ENCODE data around the gene ZNF32. TPM values are rescaled to one million over a fixed set of nuclear protein-coding genes. Genes with fewer than 3 reads are reported as not detected.

Gene ZNF32
- total RNA-seq, 1 donor from 2014 or later, result 59.9 TPM

- FAIRE-seq, result no peak
- DNase-seq (ENCODE audit: low spot score in 2 of 2), result no peak
Measured at GRCh38 chr10:43681220-43681619, 32.5 kb upstream of the ZNF32 start.

GRCh38 chr10:43680035-43680434 lies 31.4 kb upstream of the ZNF32 start:
- DNase-seq (ENCODE audit: low spot score in 2 of 2), result no peak
- FAIRE-seq, result no peak

- no peak for DNase-seq (ENCODE audit: low spot score in 2 of 2)
Measured at GRCh38 chr10:43679509-43679908, 30.8 kb upstream of the ZNF32 start.

DNA sequence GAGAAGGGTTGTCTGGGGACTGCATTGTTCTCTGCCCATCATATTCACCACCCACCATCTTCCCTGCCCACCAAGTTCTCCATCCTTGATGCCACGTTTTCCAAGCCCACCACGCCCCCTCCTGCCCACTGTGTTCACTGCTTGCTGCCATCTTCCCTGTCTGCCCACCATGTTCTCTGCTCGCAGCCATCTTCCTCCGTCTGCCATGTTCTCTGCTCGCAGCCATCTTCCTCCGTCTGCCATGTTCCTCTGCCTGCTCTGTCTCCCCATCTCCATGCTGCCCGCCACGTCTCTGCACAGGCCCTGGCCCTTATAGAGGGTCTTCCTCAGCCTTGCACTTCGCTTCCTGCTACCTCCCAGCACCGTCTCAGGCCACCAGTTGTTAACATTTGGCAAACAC lies 30.0 kb upstream of the ZNF32 start:
- FAIRE-seq (no peak), DNase-seq (ENCODE audit: low spot score in 2 of 2) (no peak)

More at GRCh38 chr10:43679509-43679908, 30.8 kb upstream of the ZNF32 start:
- FAIRE-seq, result no peak

- no peak for FAIRE-seq
- no peak for DNase-seq (ENCODE audit: low spot score in 2 of 2)
Measured at GRCh38 chr10:43676901-43677300, 28.2 kb upstream of the ZNF32 start.

GRCh38 chr10:43676331-43676730 lies 27.6 kb upstream of the ZNF32 start:
- no peak for DNase-seq (ENCODE audit: low spot score in 2 of 2)
- no peak for FAIRE-seq

GRCh38 chr10:43674553-43675210 lies 26.0 kb upstream of the ZNF32 start:
- DNase-seq (ENCODE audit: low spot score in 2 of 2) (no peak), FAIRE-seq (no peak)

GRCh38 chr10:43673471-43673870 lies 24.8 kb upstream of the ZNF32 start:
- DNase-seq (ENCODE audit: low spot score in 2 of 2), result no peak
- FAIRE-seq, result no peak

GRCh38 chr10:43671659-43672531 lies 23.2 kb upstream of the ZNF32 start:
- DNase-seq (ENCODE audit: low spot score in 2 of 2), result peak; percentile 72 to 75
- no peak for FAIRE-seq

DNA sequence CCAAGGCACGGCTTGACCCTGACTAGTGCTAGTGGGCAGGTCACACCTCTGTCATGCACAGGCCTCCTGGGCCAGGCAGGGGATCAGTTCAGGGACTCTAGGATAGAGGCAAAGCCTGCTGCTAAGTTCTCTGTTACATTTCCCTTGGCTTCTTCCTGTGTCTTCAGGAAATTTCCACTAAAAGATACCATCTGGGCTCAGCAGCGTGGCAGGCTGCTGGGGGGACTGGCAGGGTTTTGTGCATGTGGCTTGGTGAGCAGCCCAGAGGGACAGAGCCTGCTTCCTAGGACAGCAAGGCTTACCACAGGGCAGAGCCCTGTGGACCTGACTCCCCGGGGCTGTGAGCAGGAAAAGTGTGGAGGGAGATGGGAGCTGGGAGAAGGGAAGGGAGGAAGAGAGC lies 20.7 kb upstream of the ZNF32 start:
- DNase-seq (ENCODE audit: low spot score in 2 of 2), result no peak
- FAIRE-seq, result no peak

- no peak for DNase-seq (ENCODE audit: low spot score in 2 of 2)
- FAIRE-seq, result no peak
Measured at GRCh38 chr10:43667761-43668386, 19.2 kb upstream of the ZNF32 start.

GRCh38 chr10:43667317-43667731 lies 18.6 kb upstream of the ZNF32 start:
- FAIRE-seq (no peak), DNase-seq (ENCODE audit: low spot score in 2 of 2) (peak in 1 of 2 donors; percentile 59)

- no peak for DNase-seq (ENCODE audit: low spot score in 2 of 2)
- no peak for FAIRE-seq
Measured at GRCh38 chr10:43666552-43666951, 17.9 kb upstream of the ZNF32 start.

DNA sequence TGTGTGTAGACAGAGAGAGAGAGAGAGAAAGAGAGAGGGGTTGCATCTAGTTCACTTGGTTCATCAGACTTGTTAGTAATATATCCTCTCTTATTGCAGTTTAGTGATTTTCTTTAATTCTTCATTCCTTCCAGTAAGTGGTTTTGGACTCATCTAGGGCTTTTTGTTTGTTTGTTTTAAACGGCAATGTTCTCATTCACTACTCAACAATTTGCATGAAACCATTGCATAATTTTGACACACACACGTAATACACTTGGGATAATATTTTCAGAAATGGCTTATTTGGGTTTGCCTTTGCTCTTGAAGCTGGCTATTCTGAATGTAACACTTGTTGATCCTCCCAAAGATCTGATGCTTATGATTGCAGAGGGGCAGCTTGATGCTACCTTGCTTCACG lies 16.4 kb upstream of the ZNF32 start:
- no peak for FAIRE-seq
- no peak for DNase-seq (ENCODE audit: low spot score in 2 of 2)

GRCh38 chr10:43658227-43658626 lies 9.5 kb upstream of the ZNF32 start:
- DNase-seq (ENCODE audit: low spot score in 2 of 2) (no peak), FAIRE-seq (no peak)

DNA sequence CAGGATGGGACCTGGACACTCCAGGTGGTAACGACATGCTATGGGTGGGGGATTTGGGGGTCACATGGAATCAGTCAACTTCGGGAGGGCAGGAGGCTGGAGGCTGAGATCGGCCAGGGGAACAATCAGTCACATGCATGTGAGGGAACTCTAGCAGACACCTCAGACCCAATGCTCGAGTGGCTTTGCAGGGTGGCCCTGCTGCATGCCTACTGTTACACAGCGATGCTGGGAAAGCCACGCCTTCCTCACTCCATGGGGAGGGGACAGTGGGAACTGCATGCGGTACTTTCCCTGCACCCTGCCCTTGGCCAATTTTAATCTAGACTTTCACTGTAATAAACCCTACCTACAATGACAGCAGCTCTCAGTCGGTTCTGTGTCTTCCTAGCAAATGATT lies 6.6 kb upstream of the ZNF32 start:
- FAIRE-seq, result no peak
- DNase-seq (ENCODE audit: low spot score in 2 of 2), result no peak

DNA sequence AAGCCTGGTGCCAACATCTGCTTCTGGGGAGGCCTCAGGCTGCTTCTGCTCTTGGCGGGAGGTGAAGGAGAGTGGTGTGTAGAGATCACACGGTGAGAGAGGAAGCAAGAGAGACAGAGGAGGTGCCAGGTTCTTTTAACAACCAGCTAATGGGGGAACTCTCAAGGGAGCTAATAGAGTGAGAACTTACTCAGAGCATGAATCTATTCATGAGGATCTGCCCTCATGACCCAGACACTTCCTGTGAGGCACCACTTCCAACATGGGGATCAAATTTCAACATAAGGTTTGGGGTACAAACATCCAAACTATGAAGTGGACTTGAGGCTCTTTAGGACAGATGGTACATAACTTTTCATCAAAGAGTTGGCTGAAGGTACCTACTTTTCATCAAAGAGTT lies 5.1 kb upstream of the ZNF32 start:
- no peak for FAIRE-seq
- no peak for DNase-seq (ENCODE audit: low spot score in 2 of 2)

DNA sequence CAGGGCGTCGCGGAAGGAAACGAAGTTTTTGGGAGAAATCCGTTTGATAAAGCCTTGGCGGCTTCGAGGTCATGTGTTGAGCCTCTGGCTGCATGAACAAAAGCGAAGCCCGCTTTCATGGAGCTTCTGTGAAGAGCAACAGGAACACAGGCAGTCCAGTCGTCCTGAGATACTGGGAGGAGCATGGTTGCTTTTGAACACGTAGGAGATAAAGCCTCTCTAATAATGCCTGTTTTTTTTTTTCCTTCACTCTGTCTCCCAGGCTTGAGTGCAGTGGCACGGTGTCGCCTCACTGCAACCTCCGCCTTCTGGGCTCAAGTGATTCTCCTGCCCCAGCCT lies 473 bp upstream of the ZNF32 start:
- DNase-seq (ENCODE audit: low spot score in 2 of 2), result peak in 1 of 2 donors; percentile 38
- FAIRE-seq, result no peak

DNA sequence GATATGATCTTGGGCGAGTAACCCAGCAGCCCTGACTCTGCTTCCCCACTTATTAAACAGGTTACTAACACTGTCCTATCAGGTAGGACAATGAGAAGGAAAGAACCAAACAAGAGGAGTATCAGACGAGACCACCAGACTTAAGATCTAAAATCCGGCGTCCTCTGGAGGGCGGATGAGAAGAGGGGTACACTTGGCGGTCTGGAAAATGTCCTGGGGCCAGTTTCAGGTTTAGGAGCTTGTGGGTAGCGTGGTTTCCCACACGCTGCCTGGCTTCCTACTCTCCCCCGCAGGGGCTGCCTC lies 635 bp downstream of the ZNF32 start:
- no peak for DNase-seq (ENCODE audit: low spot score in 2 of 2)
- FAIRE-seq, result no peak

GRCh38 chr10:43647576-43647975 lies 1.1 kb downstream of the ZNF32 start:
- DNase-seq (ENCODE audit: low spot score in 2 of 2) (no peak), FAIRE-seq (no peak)

DNA sequence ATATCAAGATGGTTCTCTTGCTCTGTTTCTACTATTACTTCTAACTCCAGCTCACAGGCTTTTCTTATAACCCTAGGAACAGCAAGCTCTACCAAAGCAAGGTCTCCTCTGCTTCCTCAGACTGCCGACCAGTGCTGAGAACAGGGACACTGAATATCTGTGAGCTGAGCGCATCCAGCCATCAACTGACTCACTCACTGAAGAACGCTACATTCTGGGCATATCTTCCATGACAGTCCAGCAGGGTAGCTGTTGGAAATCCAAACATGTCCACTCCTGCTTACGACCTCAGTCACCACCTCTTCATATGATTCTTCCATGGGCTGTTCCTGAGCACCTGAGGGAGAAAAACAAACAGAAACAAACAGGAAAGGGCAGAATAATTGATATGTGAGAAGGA lies 2.8 kb downstream of the ZNF32 start:
- FAIRE-seq (no peak), DNase-seq (ENCODE audit: low spot score in 2 of 2) (no peak)

GRCh38 chr10:43644252-43644651 lies 4.4 kb downstream of the ZNF32 start:
- FAIRE-seq (no peak), DNase-seq (ENCODE audit: low spot score in 2 of 2) (no peak)
